ENCODE results near the gene UBE2QL1.

UBE2QL1 gene

GRCh38 chr5:6424110-6424659 is 24.5 kb upstream of the UBE2QL1 start:
- no peak overlapping the region for H3K4me3 ChIP-seq (ENCODE audit: low read length)
- no peak for DNase-seq (ENCODE audit: low read depth, low spot score)

GRCh38 chr5:6424700-6425099 is 24.0 kb upstream of the UBE2QL1 start:
- no peak for DNase-seq (ENCODE audit: low read depth, low spot score)

GRCh38 chr5:6427694-6428093 is 21.0 kb upstream of the UBE2QL1 start:
- H3K4me3 ChIP-seq (ENCODE audit: low read length): no peak overlapping the region
- DNase-seq (ENCODE audit: low read depth, low spot score): no peak

More at GRCh38 chr5:6424700-6425099, 24.0 kb upstream of the UBE2QL1 start:
- H3K4me3 ChIP-seq (ENCODE audit: low read length): no peak overlapping the region

- H3K4me3 ChIP-seq (ENCODE audit: low read length): no peak overlapping the region
- no peak for DNase-seq (ENCODE audit: low read depth, low spot score)
Measured at GRCh38 chr5:6430418-6431028, 18.1 kb upstream of the UBE2QL1 start.

GRCh38 chr5:6431214-6432195 is 17.2 kb upstream of the UBE2QL1 start:
- no peak for DNase-seq (ENCODE audit: low read depth, low spot score)
- H3K4me3 ChIP-seq (ENCODE audit: low read length): no peak overlapping the region

- no peak overlapping the region for H3K4me3 ChIP-seq (ENCODE audit: low read length)
- no peak for DNase-seq (ENCODE audit: low read depth, low spot score)
Measured at GRCh38 chr5:6432206-6432605, 16.5 kb upstream of the UBE2QL1 start.

GRCh38 chr5:6434731-6435130 is 13.9 kb upstream of the UBE2QL1 start:
- H3K4me3 ChIP-seq (ENCODE audit: low read length): no peak overlapping the region
- DNase-seq (ENCODE audit: low read depth, low spot score): no peak

GRCh38 chr5:6435356-6435755 is 13.3 kb upstream of the UBE2QL1 start:
- DNase-seq (ENCODE audit: low read depth, low spot score): no peak
- no peak overlapping the region for H3K4me3 ChIP-seq (ENCODE audit: low read length)

GRCh38 chr5:6436715-6437331 is 11.8 kb upstream of the UBE2QL1 start:
- DNase-seq (ENCODE audit: low read depth, low spot score): no peak
- no peak overlapping the region for H3K4me3 ChIP-seq (ENCODE audit: low read length)

GRCh38 chr5:6439588-6440550 is 8.8 kb upstream of the UBE2QL1 start:
- H3K4me3 ChIP-seq (ENCODE audit: low read length): no peak overlapping the region
- DNase-seq (ENCODE audit: low read depth, low spot score): no peak

GRCh38 chr5:6442333-6442732 is 6.3 kb upstream of the UBE2QL1 start:
- no peak overlapping the region for H3K4me3 ChIP-seq (ENCODE audit: low read length)
- no peak for DNase-seq (ENCODE audit: low read depth, low spot score)

- no peak for DNase-seq (ENCODE audit: low read depth, low spot score)
- H3K4me3 ChIP-seq (ENCODE audit: low read length): no peak overlapping the region
Measured at GRCh38 chr5:6443326-6443725, 5.3 kb upstream of the UBE2QL1 start.

- no peak for DNase-seq (ENCODE audit: low read depth, low spot score)
- no peak overlapping the region for H3K4me3 ChIP-seq (ENCODE audit: low read length)
Measured at GRCh38 chr5:6446042-6446441, 2.6 kb upstream of the UBE2QL1 start.

GRCh38 chr5:6446626-6447309 is 1.9 kb upstream of the UBE2QL1 start:
- H3K4me3 ChIP-seq (ENCODE audit: low read length): no peak overlapping the region
- DNase-seq (ENCODE audit: low read depth, low spot score): no peak

- no peak for DNase-seq (ENCODE audit: low read depth, low spot score)
Measured at GRCh38 chr5:6447384-6448140, 1.1 kb upstream of the UBE2QL1 start.

GRCh38 chr5:6448141-6448491 is 543 bp upstream of the UBE2QL1 start:
- no peak overlapping the region for H3K4me3 ChIP-seq (ENCODE audit: low read length)
- no peak for DNase-seq (ENCODE audit: low read depth, low spot score)

More at GRCh38 chr5:6447384-6448140, 1.1 kb upstream of the UBE2QL1 start:
- no peak overlapping the region for H3K4me3 ChIP-seq (ENCODE audit: low read length)

- no peak overlapping the region for H3K4me3 ChIP-seq (ENCODE audit: low read length)
- no peak for DNase-seq (ENCODE audit: low read depth, low spot score)
Measured at GRCh38 chr5:6449465-6450158, 953 bp downstream of the UBE2QL1 start.

Measured in Jurkat, Clone E6-1 (cell line).